SK-N-MC (cell line): ENCODE measurements around the gene STARD10.

Experiments
- EZH2 ChIP-seq: fragments of 200-600 bp; sonication (generic); IDR thresholded peaks from one replicate; pipeline ENCODE4 v1.6.1; 2017; ENCODE audit warnings: antibody characterized with exemption
- POLR2AphosphoS5 ChIP-seq: IDR thresholded peaks from 2 replicates; pipeline ENCODE4 v1.6.1; 2012; ENCODE audit warnings: mild to moderate bottlenecking, low read depth, low read length, borderline replicate concordance

DNA sequence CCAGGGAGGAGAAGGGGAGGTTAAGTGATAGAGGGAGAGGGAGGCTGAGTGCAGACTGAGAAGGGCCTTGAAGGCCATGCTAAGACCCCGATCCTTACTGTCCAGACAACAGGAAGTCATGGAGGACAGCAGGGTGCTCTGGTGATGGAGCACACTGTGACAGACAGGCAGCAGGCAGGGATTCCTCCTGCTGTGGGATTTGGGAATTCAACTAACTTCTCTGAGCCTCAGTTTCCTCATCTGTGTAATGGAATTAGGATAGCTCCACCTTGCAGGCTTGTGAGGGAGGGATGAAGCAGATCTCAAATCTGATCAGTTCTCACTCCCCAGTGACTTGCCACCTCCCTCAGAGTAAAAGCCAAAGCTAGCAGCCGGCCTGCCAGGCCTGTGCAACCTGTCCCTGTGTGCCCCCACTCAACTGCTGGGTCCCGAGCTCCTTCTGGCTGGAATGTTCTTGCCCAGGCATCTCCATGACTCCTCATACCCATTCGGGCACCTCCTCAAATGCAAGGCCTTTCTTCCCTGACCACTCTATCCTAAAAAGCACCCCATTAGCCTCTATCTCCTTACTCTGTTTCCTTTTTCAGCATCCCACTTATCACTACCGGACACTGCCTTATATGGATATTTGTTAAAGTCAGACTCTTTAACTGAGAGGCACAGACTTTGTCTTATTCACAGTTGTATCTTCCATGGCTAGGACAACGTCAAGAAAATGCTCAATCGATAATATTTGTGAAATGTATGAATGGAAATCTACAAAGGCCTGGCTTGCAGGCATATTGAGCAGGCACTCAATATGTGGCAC, 51.1 kb downstream of the STARD10 start:
- TF ChIP-seq POLR2AphosphoS5 (no peak), EZH2 (no peak)
